IMR-90 (cell line): ENCODE data around the gene SLC12A8.

Source experiments
- BHLHE40 ChIP-seq: fragments of 150-350 bp; IDR thresholded peaks from 2 replicates; pipeline ENCODE4 v1.6.1; 2016; ENCODE audit warnings: mild to moderate bottlenecking, low read depth, low read length
- CHD1 ChIP-seq: IDR thresholded peaks from 2 replicates; pipeline ENCODE4 v1.6.1; 2012; ENCODE audit warnings: low read depth, low read length, improper control_type of control experiment
- CTCF ChIP-seq: conservative IDR thresholded peaks from 2 replicates; pipeline ENCODE4 v1.5.1; 2012; ENCODE audit warnings: mild to moderate bottlenecking, low read depth, low read length, improper control_type of control experiment
- FOS ChIP-seq: fragments of 150-350 bp; IDR thresholded peaks from 2 replicates; pipeline ENCODE4 v1.6.1; 2016; ENCODE audit warnings: low read depth, low read length
- POLR2A ChIP-seq: IDR thresholded peaks from 2 replicates; pipeline ENCODE4 v1.6.1; 2012; ENCODE audit warnings: mild to moderate bottlenecking, low read depth, low read length
- RAD21 ChIP-seq: IDR thresholded peaks from 2 replicates; pipeline ENCODE4 v1.6.1; 2012; ENCODE audit warnings: low read length, improper control_type of control experiment
- RCOR1 ChIP-seq: IDR thresholded peaks from 2 replicates; pipeline ENCODE4 v1.6.1; 2012; ENCODE audit warnings: mild to moderate bottlenecking, low read length, improper control_type of control experiment; ENCODE audit not compliant: insufficient replicate concordance
- SMC3 ChIP-seq: fragments of 150-350 bp; IDR thresholded peaks from 2 replicates; pipeline ENCODE4 v1.6.1; 2016; ENCODE audit warnings: low read depth, mild to moderate bottlenecking, antibody characterized with exemption, low read length, moderate library complexity
- TF ChIP-seq, protein P1 (sequence below): fragments of 150-350 bp; IDR thresholded peaks from 2 replicates; pipeline ENCODE4 v1.6.1; 2016; ENCODE audit warnings: low read depth, mild to moderate bottlenecking, low read length, moderate library complexity, borderline replicate concordance

DNA sequence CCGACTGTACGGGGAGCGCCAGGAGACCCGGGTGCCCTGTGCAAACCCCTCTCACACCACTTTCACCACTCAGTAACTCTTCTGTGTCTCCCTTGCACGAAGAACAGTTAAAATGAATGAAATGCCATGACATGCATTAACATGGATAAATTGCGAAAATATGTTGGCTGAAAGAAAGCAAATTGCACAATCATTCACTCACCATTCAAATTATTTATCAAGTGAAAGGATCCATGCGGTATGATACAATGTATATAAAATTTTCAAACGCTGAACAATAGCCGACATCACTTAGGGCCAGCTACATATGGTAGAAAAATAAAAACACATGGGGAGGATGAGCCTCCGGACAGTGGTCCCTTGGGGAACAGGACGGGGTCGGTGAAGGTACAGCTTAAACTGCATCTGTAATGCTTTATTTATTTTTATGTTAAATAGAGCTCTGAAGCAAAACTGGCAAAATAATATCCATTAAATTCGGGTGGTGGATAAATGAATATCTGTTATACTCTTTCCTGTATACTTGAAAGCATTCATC, 45.9 kb downstream of the SLC12A8 start:
- TF ChIP-seq POLR2A: no peak
- TF ChIP-seq FOS: no peak
- no peak for TF ChIP-seq CTCF
- no peak for TF ChIP-seq RAD21
- TF ChIP-seq, protein P1, sequence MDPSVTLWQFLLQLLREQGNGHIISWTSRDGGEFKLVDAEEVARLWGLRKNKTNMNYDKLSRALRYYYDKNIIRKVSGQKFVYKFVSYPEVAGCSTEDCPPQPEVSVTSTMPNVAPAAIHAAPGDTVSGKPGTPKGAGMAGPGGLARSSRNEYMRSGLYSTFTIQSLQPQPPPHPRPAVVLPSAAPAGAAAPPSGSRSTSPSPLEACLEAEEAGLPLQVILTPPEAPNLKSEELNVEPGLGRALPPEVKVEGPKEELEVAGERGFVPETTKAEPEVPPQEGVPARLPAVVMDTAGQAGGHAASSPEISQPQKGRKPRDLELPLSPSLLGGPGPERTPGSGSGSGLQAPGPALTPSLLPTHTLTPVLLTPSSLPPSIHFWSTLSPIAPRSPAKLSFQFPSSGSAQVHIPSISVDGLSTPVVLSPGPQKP: no peak
- no peak for TF ChIP-seq RCOR1
- no peak for TF ChIP-seq BHLHE40
- no peak for TF ChIP-seq SMC3
- no peak for TF ChIP-seq CHD1
